ENCODE measurements around the gene C19orf44.

Gene C19orf44

GRCh38 chr19:16516381-16516780, 20.2 kb downstream of the C19orf44 start:
- TF ChIP-seq Cebpa-rat (IDR thresholded peaks at IDR 0.05), result no peak
- Histone ChIP-seq H3K4me2 (no peak overlapping the region), H3K4me1 (peaks cover 0 to 6% (median 0%) of the 10 kb centered on the region in 10 experiments; a peak in 1 of 20 replicates), H3K27me3 (no peaks in the 10 kb centered on the region), H4K20me1 (peaks cover 0 to 74% (median 58%) of the 10 kb centered on the region in 11 experiments; a peak in 20 of 22 replicates), H3K4me3 (no peak overlapping the region), H3K9ac (no peak overlapping the region; a peak in 1 of 22 replicates), H3K36me3 (peaks cover 55 to 90% (median 66%) of the 10 kb centered on the region in 11 experiments), H3K27ac (no peak overlapping the region), H3K9me3 (replicated peaks in 1 of 11) (no peaks in the 10 kb centered on the region)

DNA sequence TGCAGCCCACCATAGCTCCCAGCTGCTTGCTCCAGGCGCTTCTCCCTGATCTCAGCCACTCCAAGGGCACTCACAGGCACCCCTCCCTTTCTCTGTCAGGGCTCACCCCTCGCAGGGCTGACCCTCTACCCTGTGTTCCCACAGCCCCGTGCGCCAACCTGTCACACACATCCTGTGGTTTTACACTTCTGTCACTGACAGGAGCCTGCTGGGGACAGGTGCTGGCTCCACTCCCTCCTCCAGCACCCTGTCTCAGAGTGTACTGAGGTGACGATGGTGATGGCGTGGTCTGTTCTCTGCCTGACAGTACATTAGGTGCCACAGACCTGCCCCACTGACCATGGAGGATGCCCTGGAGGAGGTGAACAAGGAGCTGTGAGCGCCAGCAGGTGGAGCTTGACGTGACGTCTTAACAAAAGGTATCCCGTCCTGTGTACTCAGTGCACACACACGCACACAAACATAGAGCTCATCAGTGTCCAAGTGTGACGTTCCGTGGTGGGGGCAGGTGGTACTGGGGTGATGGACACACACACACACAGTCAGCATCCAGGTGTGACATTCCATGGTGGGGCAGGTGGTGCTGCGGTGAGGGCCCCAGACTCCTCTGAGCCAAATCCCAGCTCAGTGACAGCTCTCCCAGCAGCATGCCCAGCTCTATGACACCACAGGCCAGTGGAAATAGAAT, 20.9 kb downstream of the C19orf44 start:
- H3K27me3 ChIP-seq, result no peaks in the 10 kb centered on the region
- H3K9me3 ChIP-seq (replicated peaks in 1 of 11), result no peaks in the 10 kb centered on the region
- no peak overlapping the region for H3K4me3 ChIP-seq
- H3K9ac ChIP-seq, result no peak overlapping the region; a peak in 1 of 22 replicates
- H4K20me1 ChIP-seq, result peaks cover 0 to 81% (median 65%) of the 10 kb centered on the region in 11 experiments; a peak in 20 of 22 replicates
- H3K27ac ChIP-seq, result no peak overlapping the region
- no peak overlapping the region for H3K4me2 ChIP-seq
- H3K4me1 ChIP-seq, result peaks cover 0 to 6% (median 0%) of the 10 kb centered on the region in 10 experiments; a peak in 1 of 20 replicates
- peaks cover 60 to 90% (median 72%) of the 10 kb centered on the region in 11 experiments for H3K36me3 ChIP-seq
- TF ChIP-seq Cebpa-rat (IDR thresholded peaks at IDR 0.05), result no peak

DNA sequence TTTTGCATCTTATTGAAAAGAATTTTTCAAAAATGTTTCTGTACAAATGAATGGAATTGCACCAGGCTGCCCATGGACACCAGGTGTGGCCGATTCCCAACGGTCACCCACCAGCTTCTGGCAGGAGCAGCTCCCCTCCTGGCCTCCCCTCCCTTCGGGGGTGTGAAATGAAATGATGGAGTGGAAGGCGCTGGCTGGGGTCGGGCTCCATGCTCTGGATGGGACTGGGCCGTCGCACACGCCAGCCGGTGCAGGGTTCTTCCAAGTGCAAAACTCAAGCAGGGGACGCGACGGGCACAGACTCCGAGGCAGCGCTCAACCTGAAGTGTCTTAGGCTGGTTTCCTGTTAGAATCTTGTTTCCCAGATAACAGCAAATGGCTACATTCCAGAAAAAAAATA, 21.9 kb downstream of the C19orf44 start:
- Histone ChIP-seq H3K9me3 (replicated peaks in 1 of 11) (no peaks in the 10 kb centered on the region), H3K27ac (no peak overlapping the region), H3K4me1 (peaks cover 0 to 6% (median 0%) of the 10 kb centered on the region in 10 experiments; a peak in 1 of 20 replicates), H4K20me1 (peaks cover 0 to 91% (median 74%) of the 10 kb centered on the region in 11 experiments; a peak in 20 of 22 replicates), H3K4me3 (no peak overlapping the region), H3K4me2 (no peak overlapping the region), H3K9ac (no peak overlapping the region), H3K36me3 (peaks cover 65 to 90% (median 77%) of the 10 kb centered on the region in 11 experiments), H3K27me3 (no peaks in the 10 kb centered on the region)
- TF ChIP-seq Cebpa-rat (IDR thresholded peaks at IDR 0.05), result no peak

DNA sequence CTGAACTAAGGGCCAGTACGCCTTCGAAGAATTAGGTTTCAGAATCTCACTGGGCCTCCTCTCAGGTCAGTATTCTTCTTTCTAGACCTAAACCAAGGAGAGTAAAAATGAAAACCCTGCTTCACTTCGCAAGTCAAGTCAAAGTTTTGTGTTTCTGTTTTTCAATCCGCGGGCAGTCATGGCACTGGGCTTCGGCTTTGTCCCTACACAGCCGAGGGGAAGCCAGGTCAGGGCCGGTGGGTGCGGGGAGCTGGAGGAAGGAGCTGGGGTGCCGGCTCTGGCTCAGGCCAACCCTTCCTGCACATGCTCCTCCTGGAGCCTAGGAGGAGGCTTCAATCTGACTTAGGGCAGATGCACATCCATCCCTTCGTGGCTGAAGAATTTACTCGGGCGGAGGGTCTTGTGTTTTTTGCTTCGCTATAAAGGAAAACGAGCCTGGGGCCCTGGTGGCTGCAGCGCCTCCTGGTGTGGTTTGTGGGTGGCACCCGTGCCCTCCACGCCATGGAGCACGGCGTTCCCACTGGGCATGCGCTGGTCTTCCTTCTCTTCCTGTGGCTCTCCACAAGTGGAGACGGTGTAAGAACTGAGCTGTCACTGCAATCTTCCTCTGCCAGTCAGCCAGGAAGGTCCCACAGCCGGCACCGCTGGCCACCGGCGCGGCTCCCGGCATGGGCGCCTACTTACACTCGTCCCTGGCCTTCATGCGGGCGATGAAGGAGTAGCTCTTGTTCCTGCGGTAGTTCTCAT, 22.5 kb downstream of the C19orf44 start:
- Histone ChIP-seq H3K36me3 (peaks cover 70 to 94% (median 82%) of the 10 kb centered on the region in 11 experiments), H3K9ac (no peak overlapping the region), H3K4me3 (no peak overlapping the region), H3K9me3 (replicated peaks in 1 of 11) (no peaks in the 10 kb centered on the region), H3K4me2 (no peak overlapping the region), H3K4me1 (peaks cover 0 to 6% (median 0%) of the 10 kb centered on the region in 10 experiments; a peak in 1 of 20 replicates), H3K27ac (no peak overlapping the region), H3K27me3 (no peaks in the 10 kb centered on the region), H4K20me1 (peaks cover 0 to 97% (median 80%) of the 10 kb centered on the region in 11 experiments; a peak in 20 of 22 replicates)
- no peak for TF ChIP-seq Cebpa-rat (IDR thresholded peaks at IDR 0.05)

- Histone ChIP-seq H4K20me1 (peaks cover 0 to 100% (median 85%) of the 10 kb centered on the region in 11 experiments; a peak in 20 of 22 replicates), H3K36me3 (peaks cover 76 to 100% (median 88%) of the 10 kb centered on the region in 11 experiments)
- no peak for TF ChIP-seq Cebpa-rat (IDR thresholded peaks at IDR 0.05)
These were observed 23.1 kb downstream of the C19orf44 start for GRCh38 chr19:16519230-16519687.

DNA sequence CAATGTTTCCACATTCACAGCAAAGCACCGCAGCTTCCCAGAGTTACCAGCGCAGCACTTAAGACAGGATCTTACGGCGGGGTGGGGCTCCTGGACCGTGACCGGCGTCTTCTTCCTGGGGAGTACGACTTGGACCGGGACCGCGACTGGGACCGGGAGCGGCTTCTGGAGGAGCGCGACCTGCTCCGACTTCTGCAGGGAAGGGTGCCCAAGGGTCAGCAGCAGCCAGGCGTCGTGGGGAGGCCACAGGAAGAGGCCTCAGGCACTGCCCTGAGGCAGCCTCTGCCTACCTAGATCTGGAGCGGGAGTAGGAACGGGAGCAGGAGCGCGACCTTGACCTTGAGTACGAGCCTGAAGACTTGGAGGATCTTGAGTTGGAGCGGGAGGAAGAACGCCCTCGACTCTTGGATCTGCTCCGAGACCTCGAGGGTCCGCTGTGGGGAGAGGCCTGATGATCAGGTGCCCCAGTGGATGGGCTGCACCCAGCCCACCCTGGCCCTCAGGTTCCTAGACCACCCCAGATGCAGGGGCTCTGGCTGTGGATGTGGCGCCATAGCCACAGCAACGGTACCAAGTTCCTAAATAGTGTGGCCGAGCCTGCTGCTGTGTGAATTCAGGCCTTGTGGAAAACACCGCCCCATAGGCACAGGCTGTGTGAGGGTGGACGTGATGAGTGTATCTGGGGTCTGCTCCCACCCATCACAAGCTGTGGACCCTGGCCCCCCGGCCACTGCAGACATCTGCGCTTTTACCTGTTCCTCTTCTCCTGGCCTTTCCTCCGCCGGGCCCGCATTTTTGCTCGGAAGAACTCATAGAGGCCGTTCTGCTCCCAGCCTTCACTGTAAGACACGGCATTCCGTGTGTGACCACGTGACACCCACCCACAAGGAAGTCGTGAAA, 24.1 kb downstream of the C19orf44 start:
- Histone ChIP-seq H3K27me3 (no peaks in the 10 kb centered on the region), H3K4me1 (no peaks in the 10 kb centered on the region), H3K27ac (no peak overlapping the region), H3K4me3 (no peak overlapping the region), H3K9ac (no peak overlapping the region), H3K9me3 (replicated peaks in 1 of 11) (no peaks in the 10 kb centered on the region), H3K36me3 (peaks cover 87 to 100% (median 93%) of the 10 kb centered on the region in 11 experiments), H3K4me2 (no peak overlapping the region), H4K20me1 (peaks cover 0 to 100% (median 95%) of the 10 kb centered on the region in 11 experiments; a peak in 20 of 22 replicates)
- no peak for TF ChIP-seq Cebpa-rat (IDR thresholded peaks at IDR 0.05)

More at GRCh38 chr19:16519230-16519687, 23.1 kb downstream of the C19orf44 start:
- peaks cover 0 to 6% (median 0%) of the 10 kb centered on the region in 10 experiments; a peak in 1 of 20 replicates for H3K4me1 ChIP-seq
- no peak overlapping the region for H3K9ac ChIP-seq
- no peak overlapping the region for H3K4me3 ChIP-seq
- no peaks in the 10 kb centered on the region for H3K27me3 ChIP-seq
- no peaks in the 10 kb centered on the region for H3K9me3 ChIP-seq (replicated peaks in 1 of 11)
- no peak overlapping the region for H3K27ac ChIP-seq
- no peak overlapping the region for H3K4me2 ChIP-seq

DNA sequence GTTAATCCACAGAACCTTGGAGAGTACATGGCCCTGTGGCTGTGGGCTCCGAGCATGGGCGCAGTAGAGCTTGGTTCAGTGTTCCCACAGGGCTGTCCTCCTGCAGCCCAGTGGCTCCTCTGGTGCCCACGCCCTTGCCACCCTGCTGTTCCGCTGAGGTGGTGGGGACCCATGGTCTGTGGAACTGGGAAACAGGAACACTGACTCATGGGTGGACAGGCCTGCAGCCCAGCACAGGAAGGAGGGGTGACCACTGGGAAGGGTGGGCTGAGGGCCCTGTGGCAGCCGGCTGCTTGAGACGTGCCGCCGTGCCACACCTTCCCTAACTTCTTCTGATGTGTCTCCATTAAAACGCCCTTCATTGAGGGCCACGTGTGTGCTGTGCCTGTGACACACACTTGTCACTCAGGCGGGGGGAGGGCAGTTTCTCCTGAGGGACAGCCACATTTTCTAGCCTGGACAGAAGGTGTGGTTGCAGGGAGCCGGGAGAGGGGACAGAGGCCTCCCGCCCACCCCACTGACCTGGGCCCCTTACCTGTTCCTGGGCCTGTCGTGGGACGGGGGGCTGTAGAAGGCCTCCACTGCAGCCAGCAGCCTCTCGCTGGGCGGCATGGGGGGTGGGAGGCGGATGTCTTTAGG, 24.9 kb downstream of the C19orf44 start:
- TF ChIP-seq Cebpa-rat (IDR thresholded peaks at IDR 0.05), result no peak
- no peak overlapping the region for H3K4me2 ChIP-seq
- no peak overlapping the region for H3K27ac ChIP-seq
- no peaks in the 10 kb centered on the region for H3K4me1 ChIP-seq
- H4K20me1 ChIP-seq, result peaks cover 0 to 100% (median 98%) of the 10 kb centered on the region in 11 experiments; a peak in 20 of 22 replicates
- H3K36me3 ChIP-seq, result peaks cover 95 to 100% (median 100%) of the 10 kb centered on the region in 11 experiments
- H3K9ac ChIP-seq, result no peak overlapping the region
- no peaks in the 10 kb centered on the region for H3K9me3 ChIP-seq (replicated peaks in 1 of 11)
- H3K4me3 ChIP-seq, result no peak overlapping the region
- no peaks in the 10 kb centered on the region for H3K27me3 ChIP-seq

DNA sequence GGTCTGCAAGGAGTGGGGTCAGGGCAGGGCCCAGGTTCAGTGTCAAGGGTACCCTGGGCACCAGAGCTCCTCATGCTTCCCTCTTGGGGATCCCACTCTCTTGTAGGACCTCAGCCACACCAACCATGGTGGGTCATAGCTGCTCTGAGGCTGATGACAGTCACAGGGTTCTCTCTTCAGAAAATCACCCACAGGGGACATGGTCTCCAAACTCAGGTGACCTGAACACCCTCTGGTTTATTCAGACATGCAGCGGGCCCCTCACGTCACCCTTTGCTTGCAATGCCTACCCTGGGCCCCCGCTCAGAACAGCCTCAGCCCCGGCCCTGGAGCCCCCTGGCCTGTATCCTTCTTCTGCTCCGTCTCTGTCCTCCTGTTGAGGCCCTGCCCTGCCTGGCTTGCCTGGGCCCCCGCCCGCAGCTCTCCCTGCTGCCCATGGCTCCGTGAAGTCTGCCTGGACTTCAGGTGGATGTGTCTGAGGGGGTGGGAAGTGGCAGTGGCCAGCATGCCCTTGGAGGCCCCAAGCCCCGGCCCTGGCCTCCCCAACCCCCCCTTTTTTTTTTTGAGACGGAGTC, 25.6 kb downstream of the C19orf44 start:
- H3K9ac ChIP-seq, result no peak overlapping the region
- no peaks in the 10 kb centered on the region for H3K4me1 ChIP-seq
- peaks cover 0 to 100% (median 99%) of the 10 kb centered on the region in 11 experiments; a peak in 20 of 22 replicates for H4K20me1 ChIP-seq
- TF ChIP-seq Cebpa-rat (IDR thresholded peaks at IDR 0.05), result no peak
- no peak overlapping the region for H3K27ac ChIP-seq
- H3K36me3 ChIP-seq, result peaks cover 97 to 100% (median 100%) of the 10 kb centered on the region in 11 experiments
- H3K4me2 ChIP-seq, result no peak overlapping the region
- no peaks in the 10 kb centered on the region for H3K27me3 ChIP-seq
- no peaks in the 10 kb centered on the region for H3K9me3 ChIP-seq (replicated peaks in 1 of 11)
- no peak overlapping the region for H3K4me3 ChIP-seq

Data from BLaER1 treated with 17β-estradiol and CSF1 and Interleukin-3, amounts not matched to agents 10 nM and 100 nM (cell line).